Measurements from ENCODE around the gene CLCN7.

The CLCN7 gene, protein sequence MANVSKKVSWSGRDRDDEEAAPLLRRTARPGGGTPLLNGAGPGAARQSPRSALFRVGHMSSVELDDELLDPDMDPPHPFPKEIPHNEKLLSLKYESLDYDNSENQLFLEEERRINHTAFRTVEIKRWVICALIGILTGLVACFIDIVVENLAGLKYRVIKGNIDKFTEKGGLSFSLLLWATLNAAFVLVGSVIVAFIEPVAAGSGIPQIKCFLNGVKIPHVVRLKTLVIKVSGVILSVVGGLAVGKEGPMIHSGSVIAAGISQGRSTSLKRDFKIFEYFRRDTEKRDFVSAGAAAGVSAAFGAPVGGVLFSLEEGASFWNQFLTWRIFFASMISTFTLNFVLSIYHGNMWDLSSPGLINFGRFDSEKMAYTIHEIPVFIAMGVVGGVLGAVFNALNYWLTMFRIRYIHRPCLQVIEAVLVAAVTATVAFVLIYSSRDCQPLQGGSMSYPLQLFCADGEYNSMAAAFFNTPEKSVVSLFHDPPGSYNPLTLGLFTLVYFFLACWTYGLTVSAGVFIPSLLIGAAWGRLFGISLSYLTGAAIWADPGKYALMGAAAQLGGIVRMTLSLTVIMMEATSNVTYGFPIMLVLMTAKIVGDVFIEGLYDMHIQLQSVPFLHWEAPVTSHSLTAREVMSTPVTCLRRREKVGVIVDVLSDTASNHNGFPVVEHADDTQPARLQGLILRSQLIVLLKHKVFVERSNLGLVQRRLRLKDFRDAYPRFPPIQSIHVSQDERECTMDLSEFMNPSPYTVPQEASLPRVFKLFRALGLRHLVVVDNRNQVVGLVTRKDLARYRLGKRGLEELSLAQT

DNA sequence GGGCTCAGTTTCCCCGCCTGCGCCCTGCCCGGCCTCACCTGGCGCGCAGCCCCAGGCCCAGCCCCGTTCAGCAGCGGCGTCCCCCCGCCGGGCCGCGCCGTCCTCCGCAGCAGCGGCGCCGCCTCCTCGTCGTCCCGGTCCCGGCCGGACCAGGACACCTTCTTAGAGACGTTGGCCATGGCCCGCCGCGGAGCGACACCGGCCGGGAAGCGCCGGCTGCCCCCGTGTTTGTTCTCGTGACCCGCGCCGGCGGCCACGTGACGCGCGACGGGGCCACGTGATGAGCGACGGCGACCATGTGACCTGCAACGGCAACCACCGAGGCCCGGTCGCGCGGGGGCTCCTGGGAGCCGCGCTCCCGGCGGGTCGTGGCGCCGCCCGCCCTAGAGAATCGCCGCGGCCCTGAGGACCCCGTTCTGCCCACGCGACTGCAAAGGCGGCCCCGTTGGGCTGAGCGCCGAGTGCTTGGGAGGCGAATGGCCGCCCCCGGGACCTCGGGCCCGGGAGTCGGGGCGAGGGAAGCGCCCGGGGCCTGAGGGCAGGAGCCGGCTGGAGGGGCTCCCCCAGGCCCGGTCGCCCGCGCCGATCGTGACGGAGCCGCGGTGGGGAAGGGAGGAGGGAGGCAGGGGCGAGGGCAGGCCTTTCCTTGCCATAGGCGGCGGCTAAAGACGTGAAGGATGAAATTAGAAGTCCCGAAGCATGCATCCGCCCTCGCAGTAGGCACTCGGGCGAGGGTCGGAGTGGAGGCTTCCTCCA lies at the start of gene CLCN7:
Gene CLCN7 (minus strand): TSS at position 233 of the 756 bp plus-strand sequence. CDS start 54 bp downstream, at position 179.
- WGBS (ENCODE audit: insufficient coverage, insufficient read length): no CpG with 5 or more reads among the region's 99 CpGs
- Histone ChIP-seq H3K27ac (ENCODE audit: low read length) (no peak within 1 kb of the TSS), H3K4me3 (ENCODE audit: low read length) (peak within 1 kb of the TSS; percentile 93), H3K27me3 (ENCODE audit: control insufficient read depth, insufficient read depth, low read length) (no peaks in the 10 kb centered on the region), H3K9me3 (ENCODE audit: control insufficient read depth, insufficient read depth, low read length) (no peaks in the 10 kb centered on the region), H3K36me3 (ENCODE audit: control insufficient read depth, insufficient read depth, low read length) (no peaks in the 10 kb centered on the region), H3K4me1 (ENCODE audit: control insufficient read depth, insufficient read depth, low read length) (peaks cover 2% of the 10 kb centered on the region; the same call in 1 of the 2 replicates)
- DNase-seq (ENCODE audit: low read depth, low spot score): peak; percentile 45

DNA sequence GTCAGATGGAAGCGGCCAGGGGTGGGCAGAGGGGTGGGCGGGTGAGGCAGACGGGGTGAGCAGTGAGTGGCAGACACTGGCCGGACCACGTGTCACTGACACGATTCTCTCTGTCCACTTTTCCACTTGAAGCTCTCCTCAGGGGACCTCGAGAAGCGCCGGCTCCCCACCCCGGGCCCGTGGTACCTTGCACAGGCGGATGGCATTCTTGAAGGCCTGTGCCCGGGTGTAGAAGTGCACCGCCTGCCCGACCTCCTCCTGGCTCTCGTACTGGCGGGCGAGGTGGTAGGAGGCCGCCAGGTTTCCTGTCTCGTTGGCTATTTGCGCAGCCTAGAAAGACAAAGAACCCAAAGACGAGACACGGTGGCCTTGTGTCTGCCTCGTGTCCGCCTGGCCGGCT lies 49.5 kb upstream of the CLCN7 start:
- Histone ChIP-seq H3K27ac (ENCODE audit: low read length) (no peak overlapping the region), H3K9me3 (ENCODE audit: control insufficient read depth, insufficient read depth, low read length) (no peaks in the 10 kb centered on the region), H3K27me3 (ENCODE audit: control insufficient read depth, insufficient read depth, low read length) (no peaks in the 10 kb centered on the region), H3K4me3 (ENCODE audit: low read length) (no peak overlapping the region), H3K4me1 (ENCODE audit: control insufficient read depth, insufficient read depth, low read length) (no peaks in the 10 kb centered on the region), H3K36me3 (ENCODE audit: control insufficient read depth, insufficient read depth, low read length) (no peaks in the 10 kb centered on the region; the same call in 1 of the 2 replicates)
- DNase-seq (ENCODE audit: low read depth, low spot score): no peak
- no CpG with 5 or more reads among the region's 26 CpGs for WGBS (ENCODE audit: insufficient coverage, insufficient read length)

DNA sequence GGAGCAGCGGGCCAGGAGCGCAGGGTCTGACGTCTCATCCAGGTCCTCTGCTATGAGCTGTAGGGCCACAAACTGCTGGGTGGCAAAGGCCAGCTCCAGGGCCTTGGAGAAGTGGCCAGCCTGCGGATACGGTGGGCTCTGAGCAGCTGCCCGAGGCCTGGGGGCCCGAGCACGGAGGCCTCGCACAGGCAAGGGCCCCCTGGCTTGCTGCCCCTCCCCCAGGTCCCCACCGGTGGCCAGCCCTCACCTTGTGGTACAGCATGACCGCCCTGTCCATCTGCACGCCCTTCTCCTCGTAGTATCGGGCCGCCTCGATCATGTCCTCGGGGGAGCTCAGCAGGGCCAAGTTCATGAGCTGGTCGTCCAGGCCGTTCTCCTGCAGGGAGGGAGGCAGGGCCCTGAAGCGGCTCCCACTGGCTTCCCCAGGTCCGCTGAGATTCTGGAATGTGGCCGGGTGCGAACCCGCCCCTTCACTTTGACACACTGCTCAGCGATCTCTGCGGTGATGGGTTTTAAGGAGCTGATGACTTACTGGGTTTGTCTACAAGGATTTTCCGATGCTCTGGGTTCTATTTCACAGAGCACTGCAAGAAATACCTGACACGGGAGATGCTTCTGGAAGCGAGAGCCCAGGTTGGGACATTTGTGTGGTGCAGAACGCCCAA lies 48.9 kb upstream of the CLCN7 start:
- WGBS (ENCODE audit: insufficient coverage, insufficient read length): no CpG with 5 or more reads among the region's 30 CpGs
- DNase-seq (ENCODE audit: low read depth, low spot score): no peak
- H3K9me3 ChIP-seq (ENCODE audit: control insufficient read depth, insufficient read depth, low read length): no peaks in the 10 kb centered on the region

DNA sequence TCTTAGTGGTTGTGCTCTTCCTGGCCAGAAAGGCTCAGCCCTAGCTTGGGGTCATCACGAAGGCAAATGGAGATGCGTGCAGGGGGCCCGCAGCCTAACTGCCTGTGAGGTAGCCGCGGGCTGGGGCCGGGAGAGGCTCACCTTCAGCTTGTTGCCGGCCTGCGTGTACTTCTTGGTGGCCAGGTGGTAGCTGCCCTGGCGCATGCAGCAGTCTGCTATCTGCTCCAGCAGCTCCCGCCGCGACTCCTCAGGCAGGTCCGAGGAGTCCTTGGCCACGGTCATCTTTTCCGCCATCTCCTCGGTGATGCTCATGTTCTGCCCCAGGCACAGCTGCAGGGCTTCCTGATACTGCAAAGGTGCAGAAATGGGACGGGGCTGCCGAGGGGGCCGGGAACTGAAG lies 45.6 kb upstream of the CLCN7 start:
- H3K27ac ChIP-seq (ENCODE audit: low read length): no peak overlapping the region
- WGBS (ENCODE audit: insufficient coverage, insufficient read length): no CpG with 5 or more reads among the region's 19 CpGs
- H3K4me1 ChIP-seq (ENCODE audit: control insufficient read depth, insufficient read depth, low read length): no peaks in the 10 kb centered on the region
- H3K4me3 ChIP-seq (ENCODE audit: low read length): no peak overlapping the region
- no peaks in the 10 kb centered on the region for H3K9me3 ChIP-seq (ENCODE audit: control insufficient read depth, insufficient read depth, low read length)
- H3K27me3 ChIP-seq (ENCODE audit: control insufficient read depth, insufficient read depth, low read length): no peaks in the 10 kb centered on the region
- H3K36me3 ChIP-seq (ENCODE audit: control insufficient read depth, insufficient read depth, low read length): no peaks in the 10 kb centered on the region
- DNase-seq (ENCODE audit: low read depth, low spot score): no peak

More for the DNA sequence above, 48.9 kb upstream of the CLCN7 start:
- Histone ChIP-seq H3K27ac (ENCODE audit: low read length) (no peak overlapping the region), H3K36me3 (ENCODE audit: control insufficient read depth, insufficient read depth, low read length) (no peaks in the 10 kb centered on the region), H3K4me3 (ENCODE audit: low read length) (no peak overlapping the region), H3K27me3 (ENCODE audit: control insufficient read depth, insufficient read depth, low read length) (no peaks in the 10 kb centered on the region), H3K4me1 (ENCODE audit: control insufficient read depth, insufficient read depth, low read length) (no peaks in the 10 kb centered on the region)

DNA sequence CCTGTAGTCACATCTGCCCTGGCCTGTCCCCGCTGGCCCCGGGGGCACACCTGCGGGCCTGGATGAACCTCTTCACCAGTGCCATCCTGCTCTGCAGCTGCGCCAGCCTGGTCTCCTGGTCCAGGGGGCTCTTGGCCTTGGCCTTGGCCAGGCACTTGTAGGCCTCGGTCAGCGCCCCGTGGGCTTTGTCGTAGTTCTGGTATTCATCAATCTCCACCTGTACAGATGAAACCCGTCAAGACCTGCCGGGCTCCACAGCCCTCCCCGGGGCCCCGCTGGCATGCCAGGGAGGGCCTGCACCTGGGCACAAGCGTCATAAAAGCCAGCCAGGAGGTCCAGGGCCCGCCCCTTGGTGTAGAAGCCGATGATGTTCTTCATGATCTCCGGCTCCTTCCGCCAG lies 45.0 kb upstream of the CLCN7 start:
- no peak overlapping the region for H3K27ac ChIP-seq (ENCODE audit: low read length)
- no peaks in the 10 kb centered on the region for H3K9me3 ChIP-seq (ENCODE audit: control insufficient read depth, insufficient read depth, low read length)
- DNase-seq (ENCODE audit: low read depth, low spot score): no peak
- no peaks in the 10 kb centered on the region for H3K27me3 ChIP-seq (ENCODE audit: control insufficient read depth, insufficient read depth, low read length)
- no CpG with 5 or more reads among the region's 17 CpGs for WGBS (ENCODE audit: insufficient coverage, insufficient read length)
- H3K36me3 ChIP-seq (ENCODE audit: control insufficient read depth, insufficient read depth, low read length): no peaks in the 10 kb centered on the region
- no peaks in the 10 kb centered on the region for H3K4me1 ChIP-seq (ENCODE audit: control insufficient read depth, insufficient read depth, low read length)
- H3K4me3 ChIP-seq (ENCODE audit: low read length): no peak overlapping the region

DNA sequence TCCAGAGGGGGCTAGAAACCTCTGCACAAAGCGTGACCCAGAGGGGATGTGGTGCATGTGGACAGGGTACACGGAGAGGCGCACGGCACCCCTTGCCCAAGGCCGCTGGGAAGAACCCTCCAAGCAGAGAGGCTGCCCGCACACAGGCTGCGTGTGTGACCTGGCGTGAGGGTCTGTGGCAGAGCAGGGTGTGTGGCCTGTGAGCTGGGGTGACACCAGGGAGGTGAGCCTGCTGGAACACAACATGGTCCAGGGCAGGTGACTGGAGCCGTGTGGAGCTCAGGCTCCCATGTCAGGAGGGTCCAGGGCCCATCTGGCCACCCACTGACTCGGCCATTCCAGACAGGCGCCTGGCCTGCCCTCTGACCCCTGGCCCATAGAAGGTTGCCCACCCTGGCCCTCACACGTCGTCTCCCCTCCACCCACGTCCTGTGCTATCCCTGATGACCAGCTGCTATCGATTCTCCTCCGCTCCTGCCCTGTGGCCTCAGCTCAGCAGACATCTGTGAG lies 43.9 kb upstream of the CLCN7 start:
- Histone ChIP-seq H3K27ac (ENCODE audit: low read length) (no peak overlapping the region), H3K4me3 (ENCODE audit: low read length) (no peak overlapping the region), H3K9me3 (ENCODE audit: control insufficient read depth, insufficient read depth, low read length) (no peaks in the 10 kb centered on the region), H3K36me3 (ENCODE audit: control insufficient read depth, insufficient read depth, low read length) (no peaks in the 10 kb centered on the region), H3K4me1 (ENCODE audit: control insufficient read depth, insufficient read depth, low read length) (no peaks in the 10 kb centered on the region), H3K27me3 (ENCODE audit: control insufficient read depth, insufficient read depth, low read length) (no peaks in the 10 kb centered on the region)
- WGBS (ENCODE audit: insufficient coverage, insufficient read length): no CpG with 5 or more reads among the region's 16 CpGs
- no peak for DNase-seq (ENCODE audit: low read depth, low spot score)

DNA sequence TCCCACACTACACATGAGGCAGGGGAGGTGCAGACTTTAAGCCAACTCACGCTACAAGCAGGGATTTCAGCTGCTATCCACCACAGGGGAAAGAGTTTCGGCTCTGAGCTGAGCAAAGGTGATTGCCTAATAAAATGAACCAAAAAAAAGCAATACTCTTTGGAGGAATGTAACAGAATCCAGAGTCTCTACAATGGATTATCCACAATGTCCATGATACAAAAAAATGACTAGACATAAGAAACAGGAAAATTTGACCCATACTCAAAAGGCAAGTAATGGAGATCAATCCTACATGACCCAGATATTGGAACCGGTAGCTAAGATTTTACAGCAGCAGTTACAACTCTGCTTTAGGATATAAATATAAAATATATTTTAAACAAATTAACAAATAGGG lies 39.7 kb upstream of the CLCN7 start:
- DNase-seq (ENCODE audit: low read depth, low spot score): no peak
- Histone ChIP-seq H3K27ac (ENCODE audit: low read length) (no peak overlapping the region), H3K9me3 (ENCODE audit: control insufficient read depth, insufficient read depth, low read length) (no peaks in the 10 kb centered on the region), H3K36me3 (ENCODE audit: control insufficient read depth, insufficient read depth, low read length) (peaks cover 8% of the 10 kb centered on the region; the same call in 1 of the 2 replicates), H3K27me3 (ENCODE audit: control insufficient read depth, insufficient read depth, low read length) (no peaks in the 10 kb centered on the region), H3K4me1 (ENCODE audit: control insufficient read depth, insufficient read depth, low read length) (no peaks in the 10 kb centered on the region), H3K4me3 (ENCODE audit: low read length) (no peak overlapping the region)
- no CpG with 5 or more reads among the region's 3 CpGs for WGBS (ENCODE audit: insufficient coverage, insufficient read length)

DNA sequence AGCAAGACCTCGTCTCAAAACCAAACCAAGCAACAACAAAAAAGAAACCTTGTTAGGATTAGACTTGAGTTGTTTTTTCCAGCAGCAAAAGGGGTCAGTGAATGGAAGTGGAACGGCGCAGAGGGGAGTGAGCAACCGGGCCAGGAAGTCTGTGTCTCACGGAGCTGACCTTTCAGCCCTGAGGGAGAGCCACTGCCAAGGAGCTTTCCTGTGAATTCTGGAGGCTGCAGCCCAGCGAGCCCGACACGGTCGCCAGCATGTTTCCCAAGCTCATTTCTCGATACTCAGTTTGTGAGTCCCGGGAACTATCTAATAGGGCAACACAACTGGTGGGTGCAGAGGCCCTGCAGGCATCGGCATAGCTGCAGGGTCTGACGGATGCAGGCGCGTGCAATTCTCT lies 37.9 kb upstream of the CLCN7 start:
- DNase-seq (ENCODE audit: low read depth, low spot score): no peak
- Histone ChIP-seq H3K27ac (ENCODE audit: low read length) (no peak overlapping the region), H3K36me3 (ENCODE audit: control insufficient read depth, insufficient read depth, low read length) (peaks cover 12% of the 10 kb centered on the region; the same call in 1 of the 2 replicates), H3K4me1 (ENCODE audit: control insufficient read depth, insufficient read depth, low read length) (no peaks in the 10 kb centered on the region), H3K27me3 (ENCODE audit: control insufficient read depth, insufficient read depth, low read length) (no peaks in the 10 kb centered on the region), H3K4me3 (ENCODE audit: low read length) (no peak overlapping the region), H3K9me3 (ENCODE audit: control insufficient read depth, insufficient read depth, low read length) (no peaks in the 10 kb centered on the region)
- WGBS (ENCODE audit: insufficient coverage, insufficient read length): no CpG with 5 or more reads among the region's 15 CpGs

DNA sequence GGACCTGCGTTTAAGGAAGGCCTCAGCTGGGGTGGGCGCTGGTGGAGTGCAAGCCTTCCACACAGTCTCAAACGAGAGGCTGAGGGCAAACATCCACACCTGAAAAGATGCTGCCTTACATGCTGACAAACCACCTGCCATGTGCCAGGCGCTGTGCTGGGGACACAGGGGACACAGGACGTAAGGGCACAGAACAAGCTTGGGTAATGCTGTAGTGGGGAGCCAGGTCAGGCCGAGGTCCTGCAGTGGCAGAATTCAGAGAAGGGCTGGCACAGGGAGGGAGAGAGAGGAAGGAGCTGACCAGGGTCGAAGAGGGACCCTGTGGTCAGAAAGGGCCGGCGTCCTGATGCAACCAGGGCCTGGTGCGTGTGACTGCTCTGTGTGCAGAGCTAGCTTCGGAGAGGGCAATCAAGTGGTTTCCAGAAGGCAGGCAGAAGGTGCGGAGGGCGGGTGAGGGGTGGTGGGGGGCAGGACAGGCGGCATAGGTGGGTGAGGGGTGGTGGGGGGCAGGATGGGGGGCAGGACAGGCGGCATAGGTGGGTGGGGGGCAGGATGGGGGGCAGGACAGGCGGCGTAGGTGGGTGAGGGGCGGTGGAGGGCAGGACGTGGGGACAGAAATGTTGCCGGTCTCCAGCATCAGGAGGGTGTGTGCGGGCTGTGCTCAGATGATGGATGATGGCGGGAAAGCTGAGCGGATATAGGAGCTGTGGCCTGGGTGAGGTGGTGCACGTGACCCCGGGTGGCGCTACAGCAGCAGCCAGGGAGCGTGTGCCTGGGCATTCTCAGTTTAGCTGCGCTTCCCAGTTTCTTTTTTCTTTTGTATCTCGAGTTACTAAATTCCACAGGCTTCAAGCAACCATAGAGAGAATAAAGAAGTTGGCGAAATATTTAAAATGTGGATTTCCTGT lies 37.1 kb upstream of the CLCN7 start:
- Histone ChIP-seq H3K27ac (ENCODE audit: low read length) (no peak overlapping the region), H3K4me3 (ENCODE audit: low read length) (no peak overlapping the region), H3K9me3 (ENCODE audit: control insufficient read depth, insufficient read depth, low read length) (no peaks in the 10 kb centered on the region), H3K27me3 (ENCODE audit: control insufficient read depth, insufficient read depth, low read length) (no peaks in the 10 kb centered on the region), H3K4me1 (ENCODE audit: control insufficient read depth, insufficient read depth, low read length) (no peaks in the 10 kb centered on the region), H3K36me3 (ENCODE audit: control insufficient read depth, insufficient read depth, low read length) (peaks cover 17% of the 10 kb centered on the region; the same call in 1 of the 2 replicates)
- no peak for DNase-seq (ENCODE audit: low read depth, low spot score)
- WGBS (ENCODE audit: insufficient coverage, insufficient read length): no CpG with 5 or more reads among the region's 30 CpGs

All from iPS DF 6.9 (cell line).